Cardiac muscle cell (in vitro differentiated cells and primary cell): ENCODE measurements around the gene BTN2A1. TPM values are rescaled to one million over a fixed set of nuclear protein-coding genes. Genes with fewer than 3 reads are reported as not detected.

Experiments
- DNase-seq, 2 donors: peaks; one replicate each; pipeline versions ENCODE4 v3.0.0 to v3.0.0-alpha.2; 2010 to 2017; ENCODE audit warnings: low read depth in 1 of 2, low spot score in 1 of 2
- H3K27ac ChIP-seq: fragments of 200-600 bp; sonication (generic); 2 replicates; pipeline ENCODE4 v1.5.1; 2016
- H3K27me3 ChIP-seq: fragments of 200-600 bp; sonication (generic); 2 replicates; pipeline ENCODE4 v1.6.0; 2016; ENCODE audit warnings: control low read depth
- H3K36me3 ChIP-seq: fragments of 200-600 bp; sonication (generic); 2 replicates; pipeline ENCODE4 v1.5.1; 2016; ENCODE audit warnings: control low read depth
- H3K4me1 ChIP-seq: fragments of 200-600 bp; sonication (generic); 2 replicates; pipeline ENCODE4 v1.8.1; 2017; ENCODE audit warnings: low read depth, mild to moderate bottlenecking, mixed run types
- H3K4me3 ChIP-seq: fragments of 200-600 bp; sonication (generic); 2 replicates; pipeline ENCODE4 v1.5.1; 2016; ENCODE audit warnings: mild to moderate bottlenecking
- H3K9me3 ChIP-seq: fragments of 200-600 bp; sonication (generic); 2 replicates; pipeline ENCODE4 v1.5.1; 2017; ENCODE audit warnings: low read depth, mild to moderate bottlenecking, control low read depth
- CTCF ChIP-seq: IDR thresholded peaks from 2 replicates; pipeline ENCODE4 v1.5.1; 2012; ENCODE audit warnings: low read depth, mild to moderate bottlenecking, low read length
- polyA plus RNA-seq: library from polyadenylated mRNA; unstranded; fragments of >200 nt; fragmentation: Nextera tagmentation; extraction: Ambion mirVana; gene quantifications from 2 replicates; pipeline ENCODE4 v1.2.1, GENCODE V29; 2016
- total RNA-seq: library from RNA; depleted of rRNA; stranded (reverse); fragments of >200 nt; gene quantifications from 2 replicates; pipeline ENCODE4 v1.2.3, GENCODE V29; 2016

The BTN2A1 gene
- total and polyA plus RNA-seq, 2 experiments from 2014 or later: 18.9 to 27.2 TPM

DNA sequence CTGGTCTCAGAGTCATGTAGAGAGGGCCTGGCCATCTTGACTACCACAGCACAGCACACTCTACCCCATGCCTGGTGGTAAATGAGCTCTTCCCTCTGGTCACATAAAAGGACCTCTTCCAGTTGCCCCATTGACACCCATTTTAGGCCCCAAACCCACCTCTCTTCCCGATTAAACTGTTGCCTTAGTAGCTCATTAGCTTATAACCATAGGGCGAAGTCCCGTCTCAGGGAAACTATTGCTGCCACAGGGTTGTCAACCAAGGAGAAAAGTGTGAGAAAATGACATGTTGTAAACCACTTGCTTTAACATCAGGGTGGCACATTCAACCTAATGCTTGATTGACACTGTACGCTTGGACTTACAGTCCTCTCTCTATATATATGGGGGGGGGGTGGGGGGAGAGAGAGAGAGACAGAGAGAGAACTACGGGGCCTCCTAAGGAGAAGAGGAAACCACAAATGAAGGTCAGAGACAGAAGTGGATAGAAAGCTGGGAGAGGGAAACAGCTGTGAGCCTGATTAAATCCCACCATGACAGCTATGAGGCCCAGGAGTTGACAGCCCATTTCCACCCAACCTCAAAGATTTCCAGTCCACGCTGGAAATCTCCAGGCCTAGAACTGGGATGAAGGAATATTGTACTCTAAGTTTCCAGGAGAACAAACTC, 27.5 kb downstream of the BTN2A1 start:
- no peak for DNase-seq
- H3K4me3 ChIP-seq: no peak overlapping the region
- no peak overlapping the region for H3K27ac ChIP-seq
- H3K4me1 ChIP-seq: no peaks in the 10 kb centered on the region
- no peaks in the 10 kb centered on the region for H3K27me3 ChIP-seq
- no peaks in the 10 kb centered on the region for H3K9me3 ChIP-seq
- H3K36me3 ChIP-seq: no peaks in the 10 kb centered on the region
- TF ChIP-seq CTCF: no peak

DNA sequence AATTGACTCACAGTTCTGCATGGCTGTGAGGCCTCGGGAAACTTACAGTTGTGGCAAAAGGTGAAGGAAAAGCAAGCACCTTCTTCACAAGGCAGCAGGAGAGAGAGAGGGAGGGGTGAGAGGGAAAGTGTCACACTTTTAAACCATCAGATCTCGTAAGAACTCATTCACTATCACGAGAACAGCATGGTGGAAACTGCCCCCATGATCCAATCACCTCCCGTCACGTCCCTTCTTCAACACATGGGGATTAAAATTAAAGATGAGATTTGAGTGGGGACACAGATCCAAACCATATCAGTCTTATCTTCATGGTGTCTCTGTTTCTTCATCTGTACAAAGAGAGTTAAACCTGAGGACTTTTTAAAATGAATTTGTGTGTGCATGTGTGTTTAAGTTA, 28.6 kb downstream of the BTN2A1 start:
- H3K27ac ChIP-seq: no peak overlapping the region
- H3K4me3 ChIP-seq: no peak overlapping the region
- no peaks in the 10 kb centered on the region for H3K36me3 ChIP-seq
- TF ChIP-seq CTCF: no peak
- no peaks in the 10 kb centered on the region for H3K27me3 ChIP-seq
- H3K9me3 ChIP-seq: no peaks in the 10 kb centered on the region
- DNase-seq: no peak
- H3K4me1 ChIP-seq: no peaks in the 10 kb centered on the region

GRCh38 chr6:26487466-26487865, 29.7 kb downstream of the BTN2A1 start:
- Histone ChIP-seq H3K9me3 (no peaks in the 10 kb centered on the region), H3K4me1 (no peaks in the 10 kb centered on the region), H3K27ac (no peak overlapping the region), H3K36me3 (no peaks in the 10 kb centered on the region), H3K27me3 (no peaks in the 10 kb centered on the region), H3K4me3 (no peak overlapping the region)
- TF ChIP-seq CTCF: no peak
- DNase-seq: no peak

- Histone ChIP-seq H3K36me3 (no peaks in the 10 kb centered on the region), H3K27me3 (no peaks in the 10 kb centered on the region), H3K9me3 (no peaks in the 10 kb centered on the region), H3K4me1 (no peaks in the 10 kb centered on the region), H3K27ac (no peak overlapping the region), H3K4me3 (no peak overlapping the region)
- no peak for DNase-seq
- no peak for TF ChIP-seq CTCF
Measured at GRCh38 chr6:26489996-26490964, 32.5 kb downstream of the BTN2A1 start.

- Histone ChIP-seq H3K36me3 (no peaks in the 10 kb centered on the region), H3K27ac (no peak overlapping the region), H3K4me1 (no peaks in the 10 kb centered on the region), H3K4me3 (no peak overlapping the region), H3K27me3 (no peaks in the 10 kb centered on the region), H3K9me3 (no peaks in the 10 kb centered on the region)
- no peak for DNase-seq
- TF ChIP-seq CTCF: no peak
Measured at GRCh38 chr6:26491604-26492003, 33.8 kb downstream of the BTN2A1 start.
